ENCODE measurements around the gene DLX1. TPM values are rescaled to one million over a fixed set of nuclear protein-coding genes. Genes with fewer than 3 reads are reported as not detected.

The DLX1 gene
- total and polyA plus RNA-seq, 2 donors (not counting 1 experiment from before 2014, with no cell fraction given): 0.09 TPM; not detected in 1

DNA sequence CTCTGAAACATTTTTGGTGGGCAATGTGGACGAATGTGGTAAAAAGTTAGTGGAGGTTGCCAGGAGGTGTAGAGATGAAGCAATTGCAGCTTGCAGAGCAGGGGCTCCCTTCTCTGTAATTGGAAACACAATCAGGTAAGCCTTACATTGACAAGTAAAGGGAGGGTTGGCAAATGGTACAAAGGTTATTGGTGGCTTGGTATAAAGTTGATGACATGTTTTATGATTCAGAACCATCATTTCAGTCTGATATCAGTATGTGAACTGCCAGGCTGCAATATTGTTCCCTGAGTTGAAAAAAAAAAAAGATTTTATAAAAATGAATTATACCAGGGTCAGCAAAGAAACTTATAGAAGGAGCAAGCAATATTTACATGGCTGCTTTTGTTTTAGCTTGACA, 14.4 kb upstream of the DLX1 start:
- TF ChIP-seq, protein P1, sequence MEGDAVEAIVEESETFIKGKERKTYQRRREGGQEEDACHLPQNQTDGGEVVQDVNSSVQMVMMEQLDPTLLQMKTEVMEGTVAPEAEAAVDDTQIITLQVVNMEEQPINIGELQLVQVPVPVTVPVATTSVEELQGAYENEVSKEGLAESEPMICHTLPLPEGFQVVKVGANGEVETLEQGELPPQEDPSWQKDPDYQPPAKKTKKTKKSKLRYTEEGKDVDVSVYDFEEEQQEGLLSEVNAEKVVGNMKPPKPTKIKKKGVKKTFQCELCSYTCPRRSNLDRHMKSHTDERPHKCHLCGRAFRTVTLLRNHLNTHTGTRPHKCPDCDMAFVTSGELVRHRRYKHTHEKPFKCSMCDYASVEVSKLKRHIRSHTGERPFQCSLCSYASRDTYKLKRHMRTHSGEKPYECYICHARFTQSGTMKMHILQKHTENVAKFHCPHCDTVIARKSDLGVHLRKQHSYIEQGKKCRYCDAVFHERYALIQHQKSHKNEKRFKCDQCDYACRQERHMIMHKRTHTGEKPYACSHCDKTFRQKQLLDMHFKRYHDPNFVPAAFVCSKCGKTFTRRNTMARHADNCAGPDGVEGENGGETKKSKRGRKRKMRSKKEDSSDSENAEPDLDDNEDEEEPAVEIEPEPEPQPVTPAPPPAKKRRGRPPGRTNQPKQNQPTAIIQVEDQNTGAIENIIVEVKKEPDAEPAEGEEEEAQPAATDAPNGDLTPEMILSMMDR (conservative IDR thresholded peaks at IDR 0.05 in 1 of 2, IDR thresholded peaks at IDR 0.05 in 1 of 2; ENCODE audit: low read depth in 1 of 2, low read length in 2 of 2): no peak
- no peak for TF ChIP-seq EZH2 (IDR thresholded peaks at IDR 0.05; ENCODE audit: low read length, missing control alignments)
- DNase-seq (ENCODE audit: low read depth in 2 of 2): no peak
- no peak overlapping the region for H3K4me2 ChIP-seq (ENCODE audit: extremely low read depth, insufficient read depth, low read length)
- H3K9me3 ChIP-seq (ENCODE audit: control insufficient read depth, insufficient read depth, low read depth, low read length): no peaks in the 10 kb centered on the region
- no peak overlapping the region for H3K9ac ChIP-seq (ENCODE audit: insufficient read depth, low read length)
- H3K79me2 ChIP-seq (ENCODE audit: control insufficient read depth, insufficient read depth, low read length): no peaks in the 10 kb centered on the region
- no peak overlapping the region for H2AFZ ChIP-seq (ENCODE audit: low read length)
- no peaks in the 10 kb centered on the region for H3K27me3 ChIP-seq (ENCODE audit: control insufficient read depth, insufficient read depth, low read length)
- no peaks in the 10 kb centered on the region for H4K20me1 ChIP-seq (ENCODE audit: control insufficient read depth, extremely low read depth, insufficient read depth, low read length)
- no peak overlapping the region for H3K4me3 ChIP-seq (replicated peaks in 1 of 4; ENCODE audit: control extremely low read depth in 1 of 4, insufficient read depth in 1 of 4, low read depth in 3 of 4, low read length in 4 of 4)
- H3K27ac ChIP-seq (ENCODE audit: insufficient read depth, low read length): no peak overlapping the region
- no peaks in the 10 kb centered on the region for H3K36me3 ChIP-seq (ENCODE audit: control insufficient read depth, insufficient read depth, low read length)
- no peaks in the 10 kb centered on the region for H3K4me1 ChIP-seq (ENCODE audit: control insufficient read depth, extremely low read depth, insufficient read depth, low read length)

DNA sequence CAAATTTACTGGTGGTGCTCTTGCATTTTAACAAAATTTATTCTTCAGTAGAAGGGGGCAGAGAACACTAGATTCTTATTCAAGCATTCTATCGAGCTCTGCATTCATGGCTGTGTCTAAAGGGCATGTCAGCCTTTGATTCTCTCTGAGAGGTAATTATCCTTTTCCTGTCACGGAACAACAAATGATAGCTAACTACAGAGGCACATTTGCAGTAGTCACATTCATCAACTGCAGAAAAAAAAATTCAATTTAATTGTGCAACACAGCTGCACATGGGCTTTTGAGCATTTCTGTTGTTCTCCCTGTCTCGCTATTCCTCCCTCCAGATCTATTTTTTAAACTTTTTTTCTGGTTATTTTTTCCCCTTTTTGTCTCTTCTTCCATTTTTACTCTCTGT, 13.0 kb upstream of the DLX1 start:
- H3K27ac ChIP-seq (ENCODE audit: insufficient read depth, low read length): no peak overlapping the region
- DNase-seq (ENCODE audit: low read depth in 2 of 2): no peak
- no peaks in the 10 kb centered on the region for H3K27me3 ChIP-seq (ENCODE audit: control insufficient read depth, insufficient read depth, low read length)
- no peaks in the 10 kb centered on the region for H3K4me1 ChIP-seq (ENCODE audit: control insufficient read depth, extremely low read depth, insufficient read depth, low read length)
- no peaks in the 10 kb centered on the region for H3K79me2 ChIP-seq (ENCODE audit: control insufficient read depth, insufficient read depth, low read length)
- H3K4me3 ChIP-seq (replicated peaks in 1 of 4; ENCODE audit: control extremely low read depth in 1 of 4, insufficient read depth in 1 of 4, low read depth in 3 of 4, low read length in 4 of 4): no peak overlapping the region
- no peak for TF ChIP-seq EZH2 (IDR thresholded peaks at IDR 0.05; ENCODE audit: low read length, missing control alignments)
- TF ChIP-seq, protein P1 (conservative IDR thresholded peaks at IDR 0.05 in 1 of 2, IDR thresholded peaks at IDR 0.05 in 1 of 2; ENCODE audit: low read depth in 1 of 2, low read length in 2 of 2): no peak
- no peaks in the 10 kb centered on the region for H3K9me3 ChIP-seq (ENCODE audit: control insufficient read depth, insufficient read depth, low read depth, low read length)
- H2AFZ ChIP-seq (ENCODE audit: low read length): no peak overlapping the region
- no peaks in the 10 kb centered on the region for H4K20me1 ChIP-seq (ENCODE audit: control insufficient read depth, extremely low read depth, insufficient read depth, low read length)
- H3K9ac ChIP-seq (ENCODE audit: insufficient read depth, low read length): no peak overlapping the region
- no peaks in the 10 kb centered on the region for H3K36me3 ChIP-seq (ENCODE audit: control insufficient read depth, insufficient read depth, low read length)
- no peak overlapping the region for H3K4me2 ChIP-seq (ENCODE audit: extremely low read depth, insufficient read depth, low read length)

DNA sequence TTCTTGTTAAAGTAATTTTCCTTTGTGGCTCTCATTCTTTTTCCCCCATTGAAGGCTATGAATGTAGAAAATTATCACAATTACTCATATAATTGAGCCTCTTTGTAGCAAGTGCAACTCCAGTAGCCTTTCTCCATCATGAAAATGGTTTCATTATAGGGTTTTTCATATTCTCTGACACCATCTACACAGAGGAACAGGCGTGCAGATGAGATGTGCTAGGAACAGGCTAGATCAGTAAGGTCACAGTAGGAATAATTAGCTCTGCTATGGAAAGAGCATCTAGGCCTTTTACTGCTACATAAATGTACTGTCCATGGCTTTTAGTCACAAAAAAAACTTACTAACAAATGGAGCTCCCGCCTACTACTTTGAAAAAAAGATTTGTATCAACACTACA, 12.6 kb upstream of the DLX1 start:
- Histone ChIP-seq H3K27me3 (ENCODE audit: control insufficient read depth, insufficient read depth, low read length) (no peaks in the 10 kb centered on the region), H2AFZ (ENCODE audit: low read length) (no peak overlapping the region), H3K4me3 (replicated peaks in 1 of 4; ENCODE audit: control extremely low read depth in 1 of 4, insufficient read depth in 1 of 4, low read depth in 3 of 4, low read length in 4 of 4) (no peak overlapping the region), H3K9me3 (ENCODE audit: control insufficient read depth, insufficient read depth, low read depth, low read length) (no peaks in the 10 kb centered on the region), H3K4me1 (ENCODE audit: control insufficient read depth, extremely low read depth, insufficient read depth, low read length) (no peaks in the 10 kb centered on the region), H3K9ac (ENCODE audit: insufficient read depth, low read length) (no peak overlapping the region), H3K79me2 (ENCODE audit: control insufficient read depth, insufficient read depth, low read length) (no peaks in the 10 kb centered on the region), H4K20me1 (ENCODE audit: control insufficient read depth, extremely low read depth, insufficient read depth, low read length) (no peaks in the 10 kb centered on the region), H3K4me2 (ENCODE audit: extremely low read depth, insufficient read depth, low read length) (no peak overlapping the region), H3K36me3 (ENCODE audit: control insufficient read depth, insufficient read depth, low read length) (no peaks in the 10 kb centered on the region), H3K27ac (ENCODE audit: insufficient read depth, low read length) (no peak overlapping the region)
- DNase-seq (ENCODE audit: low read depth in 2 of 2): no peak
- TF ChIP-seq EZH2 (IDR thresholded peaks at IDR 0.05; ENCODE audit: low read length, missing control alignments): no peak
- TF ChIP-seq, protein P1 (conservative IDR thresholded peaks at IDR 0.05 in 1 of 2, IDR thresholded peaks at IDR 0.05 in 1 of 2; ENCODE audit: low read depth in 1 of 2, low read length in 2 of 2): no peak

Data from fibroblast of lung (primary cell).